Measurements from ENCODE around the gene RPS6KC1.

DNA sequence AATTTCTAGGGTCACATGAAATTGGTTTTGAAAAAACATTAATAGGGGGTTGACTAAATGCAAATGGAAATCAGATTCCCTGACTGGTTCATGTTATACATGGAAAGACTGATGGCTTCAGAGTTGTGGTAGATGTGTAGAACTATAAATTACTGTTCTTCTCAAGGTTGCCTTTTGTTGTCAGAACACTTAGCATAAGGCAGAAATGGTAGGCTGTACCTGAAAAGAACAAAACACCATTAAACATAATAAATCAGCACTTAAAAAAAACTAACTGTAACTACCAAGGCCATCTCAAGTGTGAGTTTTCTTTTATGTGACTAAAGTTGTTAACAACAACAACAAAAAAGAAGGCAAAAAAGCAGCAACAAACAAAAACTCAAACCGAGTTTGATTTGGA, 111.8 kb downstream of the RPS6KC1 start:
- TF ChIP-seq, protein P1, sequence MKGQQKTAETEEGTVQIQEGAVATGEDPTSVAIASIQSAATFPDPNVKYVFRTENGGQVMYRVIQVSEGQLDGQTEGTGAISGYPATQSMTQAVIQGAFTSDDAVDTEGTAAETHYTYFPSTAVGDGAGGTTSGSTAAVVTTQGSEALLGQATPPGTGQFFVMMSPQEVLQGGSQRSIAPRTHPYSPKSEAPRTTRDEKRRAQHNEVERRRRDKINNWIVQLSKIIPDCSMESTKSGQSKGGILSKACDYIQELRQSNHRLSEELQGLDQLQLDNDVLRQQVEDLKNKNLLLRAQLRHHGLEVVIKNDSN (IDR thresholded peaks at IDR 0.05): no peak
- no peak for TF ChIP-seq MAX (IDR thresholded peaks at IDR 0.05)
- TF ChIP-seq TCF12 (IDR thresholded peaks at IDR 0.05; ENCODE audit: low read depth): no peak
- TF ChIP-seq TAF1 (IDR thresholded peaks at IDR 0.05; ENCODE audit: low read depth): no peak
- no peak for TF ChIP-seq EP300 (IDR thresholded peaks at IDR 0.05; ENCODE audit: borderline replicate concordance)

All from Ishikawa (cell line).